HCT116 (cell line): ENCODE data around the gene HIGD1A. TPM values are rescaled to one million over a fixed set of nuclear protein-coding genes. Genes with fewer than 3 reads are reported as not detected.
A peak's percentile ranks its signal among the peaks of the same experiment; 100 is the strongest.

Experiments used
- ATAC-seq: fragments of 200-7000 bp; cut with Tn5 transposase; 2 replicates; pipeline ENCODE4 v1.9.1; 2020; ENCODE audit warnings: mild to moderate bottlenecking, moderate library complexity
- BruUV-seq: library from RNA; stranded (reverse); fragments of 400-500 nt; replicated peaks from 2 replicates; lab custom pipeline; 2021; lab: Mats Ljungman, UMichigan
- CTCF ChIA-PET: fragments of 300-600 bp; sonication (Branson Sonifier 250); formaldehyde crosslinking; loops from one replicate; lab custom pipeline; 2021; ENCODE audit warnings: antibody characterized with exemption; lab: Charles Lee
- POLR2A ChIA-PET: fragments of 300-600, 350-600 bp; sonication (Branson Sonifier 250); formaldehyde crosslinking; loops from one replicate; lab custom pipeline; 2021; ENCODE audit warnings: antibody characterized with exemption; lab: Charles Lee
- RAD21 ChIA-PET, 2 experiments: fragments of 300-600 bp; sonication (Branson Sonifier 250); formaldehyde crosslinking; loops; one replicate each; lab custom pipeline; 2023; ENCODE audit warnings: low total read pairs in 2 of 2; ENCODE audit not compliant: uncharacterized antibody in 2 of 2, unreplicated experiment in 2 of 2, low non-redundant PET in 1 of 2; lab: Charles Lee
- DNase-seq: peaks from one replicate; pipeline ENCODE4 v3.0.0-alpha.2; 2010; ENCODE audit warnings: low read depth, low spot score
- H2AFZ ChIP-seq: fragments of 200-600 bp; shearing (Covaris generic), sonication (generic); 2 replicates; pipeline ENCODE4 v1.6.1; 2017; ENCODE audit warnings: low read depth, mixed run types, mixed read lengths, antibody characterized with exemption, low read length; ENCODE audit not compliant: poor library complexity, severe bottlenecking
- H3K27ac ChIP-seq: 2 replicates; pipeline ENCODE4 v1.5.1; 2012; ENCODE audit warnings: low read depth, low read length
- H3K27me3 ChIP-seq: fragments of 200-600 bp; sonication (generic); 2 replicates; pipeline ENCODE4 v1.6.1; 2016; ENCODE audit warnings: mixed run types, low read length, mixed read lengths; ENCODE audit not compliant: insufficient read depth
- H3K36me3 ChIP-seq, 2 experiments: fragments of 200-500 bp in 1 of 2; fragments of 200-600 bp in 1 of 2; sonication (Bioruptor generic) in 1 of 2; sonication (generic) in 1 of 2; 2 replicates each; pipeline versions ENCODE4 v1.5.1 to v1.6.1; 2014 to 2016; ENCODE audit warnings: low read length in 2 of 2, inconsistent platforms in 1 of 2, mixed read lengths in 1 of 2, mixed run types in 1 of 2; ENCODE audit not compliant: insufficient read depth in 2 of 2, control insufficient read depth in 1 of 2
- H3K4me1 ChIP-seq, 2 experiments: fragments of 200-600 bp in 1 of 2; sonication (generic) in 1 of 2; 2 replicates each; pipeline versions ENCODE4 v1.5.1 to v1.6.1; 2012 to 2017; ENCODE audit warnings: low read length in 2 of 2, inconsistent platforms in 1 of 2, mild to moderate bottlenecking in 1 of 2, mixed read lengths in 1 of 2, mixed run types in 1 of 2, moderate library complexity in 1 of 2; ENCODE audit not compliant: insufficient read depth in 2 of 2, control insufficient read depth in 1 of 2
- H3K4me2 ChIP-seq: fragments of 200-600 bp; sonication (generic); 2 replicates; pipeline ENCODE4 v1.6.1; 2017; ENCODE audit warnings: mixed run types, low read length, mixed read lengths
- H3K4me3 ChIP-seq, 2 experiments: fragments of 200-600 bp in 1 of 2; sonication (generic) in 1 of 2; replicated peaks in 1 of 2; 2 replicates each; pipeline ENCODE4 v1.5.1; 2011 to 2016; ENCODE audit warnings: low read length in 2 of 2, control low read depth in 1 of 2, low read depth in 1 of 2, mild to moderate bottlenecking in 1 of 2, mixed read lengths in 1 of 2, mixed run types in 1 of 2
- H3K79me2 ChIP-seq: fragments of 200-600 bp; sonication (generic); 2 replicates; pipeline ENCODE4 v1.6.1; 2017; ENCODE audit warnings: mild to moderate bottlenecking, mixed run types, low read length, moderate library complexity, mixed read lengths; ENCODE audit not compliant: insufficient read depth
- H3K9ac ChIP-seq: fragments of 200-600 bp; sonication (generic); 2 replicates; pipeline ENCODE4 v1.6.1; 2016; ENCODE audit warnings: low read length, mixed read lengths
- H3K9me2 ChIP-seq: fragments of 200-600 bp; sonication (generic), shearing (Covaris generic); 2 replicates; pipeline ENCODE4 v1.6.1; 2017; ENCODE audit warnings: mixed run types, mild to moderate bottlenecking, moderate library complexity; ENCODE audit not compliant: insufficient read depth
- H3K9me3 ChIP-seq, 2 experiments: fragments of 200-500 bp in 1 of 2; fragments of 200-600 bp in 1 of 2; sonication (Bioruptor generic) in 1 of 2; sonication (generic) in 1 of 2; 2 replicates each; pipeline ENCODE4 v1.6.1; 2014 to 2017; ENCODE audit warnings: low read length in 2 of 2, mixed read lengths in 2 of 2, inconsistent platforms in 1 of 2, low read depth in 1 of 2, mild to moderate bottlenecking in 1 of 2, mixed run types in 1 of 2, moderate library complexity in 1 of 2; ENCODE audit not compliant: control insufficient read depth in 1 of 2, insufficient read depth in 1 of 2
- H4K20me1 ChIP-seq: fragments of 200-600 bp; sonication (generic), shearing (Covaris generic); 2 replicates; pipeline ENCODE4 v1.6.1; 2017; ENCODE audit warnings: mixed run types, mild to moderate bottlenecking, moderate library complexity; ENCODE audit not compliant: insufficient read depth
- CBX3 ChIP-seq: IDR thresholded peaks from 2 replicates; pipeline ENCODE4 v1.6.1; 2012; ENCODE audit warnings: low read depth
- ELF1 ChIP-seq: IDR thresholded peaks from 2 replicates; pipeline ENCODE4 v1.6.1; 2012; ENCODE audit warnings: low read depth, borderline replicate concordance
- EZH2 ChIP-seq: fragments of 200-600 bp; sonication (generic); IDR thresholded peaks from 2 replicates; pipeline ENCODE4 v1.6.1; 2017; ENCODE audit warnings: antibody characterized with exemption, mixed run types
- EZH2phosphoT487 ChIP-seq: fragments of 200-600 bp; IDR thresholded peaks from 2 replicates; pipeline ENCODE4 v1.6.1; 2018; ENCODE audit warnings: antibody characterized with exemption, borderline replicate concordance
- FOSL1 ChIP-seq: IDR thresholded peaks from 2 replicates; pipeline ENCODE4 v1.6.1; 2012; ENCODE audit warnings: low read depth
- POLR2AphosphoS5 ChIP-seq: IDR thresholded peaks from 2 replicates; pipeline ENCODE4 v1.6.1; 2011; ENCODE audit warnings: mild to moderate bottlenecking, low read depth, low read length, moderate library complexity
- TCF7L2 ChIP-seq: IDR thresholded peaks from 2 replicates; pipeline ENCODE4 v1.7.0; 2011; ENCODE audit warnings: borderline replicate concordance, inconsistent platforms; ENCODE audit not compliant: insufficient read depth, insufficient read length; ENCODE audit errors: extremely low read depth
- ZNF274 ChIP-seq: fragments of 200-500 bp; sonication (Bioruptor generic); IDR thresholded peaks from 2 replicates; pipeline ENCODE4 v1.6.1; 2014; ENCODE audit warnings: mild to moderate bottlenecking, low read depth, low read length, inconsistent platforms
- intact Hi-C: fragments of 100-400 bp; cut with micrococcal nuclease; formaldehyde crosslinking; loops from 2 replicates; pipeline ENCODE4 v1.10.0; 2022
- total RNA-seq: library from RNA; stranded (reverse); gene quantifications from one replicate; pipeline ENCODE4 v1.2.1, GENCODE V29; 2021; ENCODE audit not compliant: unreplicated experiment
- TF ChIP-seq, protein P1 (sequence below): IDR thresholded peaks from 2 replicates; pipeline ENCODE4 v1.6.1; 2012

The HIGD1A gene
- total RNA-seq, 1 experiment from 2014 or later, result 71.2 TPM

DNA sequence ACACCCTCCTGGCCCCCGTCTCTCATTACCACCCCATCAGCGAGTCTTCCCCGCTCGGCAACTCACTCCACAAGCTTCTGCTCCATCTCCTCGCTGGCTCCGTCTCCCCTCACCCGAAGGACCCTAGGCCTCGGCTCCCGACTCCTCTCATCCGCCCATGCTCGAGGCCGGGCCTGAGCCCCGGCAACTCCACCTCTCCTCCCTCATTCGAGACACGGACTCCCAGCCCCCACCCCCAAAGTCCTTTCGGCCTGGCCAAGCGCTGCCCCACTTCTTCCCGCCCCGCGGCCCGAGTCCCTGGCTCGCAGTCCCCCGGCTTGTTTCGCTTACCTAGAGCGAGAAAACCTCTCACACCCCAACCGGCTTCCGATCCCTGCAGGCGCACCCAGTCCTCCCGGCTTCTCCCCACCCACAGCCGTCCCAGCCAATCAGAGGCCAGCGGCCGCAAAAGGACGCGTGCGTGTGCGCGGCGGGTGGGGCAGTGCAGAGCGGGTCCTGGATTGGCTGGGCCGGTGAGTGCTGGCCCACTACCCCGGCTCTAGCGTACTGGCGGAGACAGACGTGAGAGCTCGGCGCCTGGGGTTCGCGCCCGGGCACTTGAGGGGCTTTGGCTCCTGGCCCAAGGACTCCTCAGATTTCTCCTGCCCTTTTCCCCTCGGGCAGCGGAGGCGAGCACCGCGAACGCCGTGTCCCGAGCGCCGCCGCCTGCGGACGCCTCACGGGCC, at the start of gene HIGD1A (continued):
- TF ChIP-seq ZNF274 (no peak), FOSL1 (no peak), ELF1 (no peak), EZH2phosphoT487 (no peak)
- TF ChIP-seq, protein P1, sequence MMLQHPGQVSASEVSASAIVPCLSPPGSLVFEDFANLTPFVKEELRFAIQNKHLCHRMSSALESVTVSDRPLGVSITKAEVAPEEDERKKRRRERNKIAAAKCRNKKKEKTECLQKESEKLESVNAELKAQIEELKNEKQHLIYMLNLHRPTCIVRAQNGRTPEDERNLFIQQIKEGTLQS, result no peak
- TF ChIP-seq, all 23 proteins: peak for 7

DNA sequence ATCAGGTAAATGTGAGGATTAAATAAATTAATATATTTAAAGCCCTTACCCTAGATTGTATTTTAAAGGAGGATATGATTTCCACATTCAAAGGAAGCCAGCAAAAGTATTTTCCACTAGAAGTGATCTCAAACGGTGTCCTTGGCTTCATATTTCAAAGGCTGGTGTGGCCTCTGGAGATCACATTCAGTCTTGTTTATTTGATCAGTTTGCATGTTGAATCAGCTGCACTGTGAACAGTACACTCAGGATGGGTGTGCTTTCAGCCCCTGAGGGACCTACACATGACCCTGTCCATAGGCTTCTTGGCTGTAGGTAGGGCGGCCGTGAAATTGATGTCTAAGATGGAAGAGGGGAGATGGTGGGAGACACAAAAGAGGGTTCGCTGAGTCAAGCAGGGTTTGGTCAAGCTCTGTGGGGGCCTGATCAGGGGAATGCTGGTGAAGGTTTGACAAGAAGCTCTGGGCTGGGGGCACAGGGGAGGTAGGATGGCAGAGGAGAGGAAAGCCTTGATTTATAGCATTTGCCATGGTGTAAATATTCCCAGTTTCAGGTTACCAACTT, 49.5 kb upstream of the HIGD1A start:
- TF ChIP-seq TCF7L2 (peak; percentile 88), CBX3 (no peak), POLR2AphosphoS5 (no peak), EZH2 (no peak)
- ChIA-PET CTCF (no interaction called here), RAD21 (no interaction called here), POLR2A (no interaction called here)
- Histone ChIP-seq H3K9me3 (no peaks in the 10 kb centered on the region), H3K4me1 (no peaks in the 10 kb centered on the region; a peak in 1 of 4 replicates), H4K20me1 (no peaks in the 10 kb centered on the region), H3K9me2 (no peaks in the 10 kb centered on the region), H3K27ac (no peak overlapping the region), H2AFZ (no peak overlapping the region), H3K4me3 (no peak overlapping the region), H3K27me3 (no peaks in the 10 kb centered on the region), H3K79me2 (no peaks in the 10 kb centered on the region), H3K4me2 (no peak overlapping the region), H3K36me3 (no peaks in the 10 kb centered on the region), H3K9ac (no peak overlapping the region)
- BruUV-seq, result no TSS peak
- ATAC-seq, result no peak
- intact Hi-C loops, result no loop called here
- DNase-seq, result no peak
